Skeletal muscle satellite cell (primary cell): ENCODE data around the gene GTF2F2.

Experiments used
- H3K27me3 ChIP-seq: 2 replicates; pipeline ENCODE4 v1.7.0; 2013; ENCODE audit warnings: low read length; ENCODE audit not compliant: control insufficient read depth, insufficient read depth
- H3K36me3 ChIP-seq: 2 replicates; pipeline ENCODE4 v1.7.0; 2013; ENCODE audit warnings: mild to moderate bottlenecking, control low read depth, low read length; ENCODE audit not compliant: insufficient read depth
- H3K4me1 ChIP-seq: 2 replicates; pipeline ENCODE4 v1.7.0; 2013; ENCODE audit warnings: low read length; ENCODE audit not compliant: control insufficient read depth, insufficient read depth
- H3K4me2 ChIP-seq: 2 replicates; pipeline ENCODE4 v1.7.0; 2013; ENCODE audit warnings: mild to moderate bottlenecking, low read length
- H3K4me3 ChIP-seq: 2 replicates; pipeline ENCODE4 v1.7.0; 2013; ENCODE audit warnings: low read length
- H3K9ac ChIP-seq: 2 replicates; pipeline ENCODE4 v1.7.0; 2013; ENCODE audit warnings: mild to moderate bottlenecking, low read depth, low read length, moderate library complexity
- H3K9me3 ChIP-seq: replicated peaks from 2 replicates; pipeline ENCODE4 v1.7.0; 2013; ENCODE audit warnings: mild to moderate bottlenecking, control low read depth, low read length

Gene GTF2F2

DNA sequence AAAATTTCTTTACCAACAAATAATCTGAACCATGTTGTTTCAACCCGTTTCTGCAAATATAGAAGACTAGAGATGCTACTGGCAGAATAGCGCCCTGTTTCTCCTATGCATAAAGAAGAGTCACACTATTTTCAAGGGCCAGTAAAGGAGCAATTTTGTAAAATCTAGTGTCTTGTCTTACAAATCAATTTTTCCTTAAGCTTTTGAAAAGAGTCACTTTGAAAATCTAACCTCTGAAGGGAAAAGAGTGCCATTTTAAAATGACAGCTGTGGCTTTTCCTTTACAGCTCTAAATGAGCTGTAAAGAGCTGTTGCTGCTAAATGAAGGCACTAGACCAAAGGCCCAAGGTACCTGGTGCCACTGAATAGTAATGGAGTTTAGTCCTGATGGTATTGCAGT is 16.9 kb upstream of the GTF2F2 start:
- Histone ChIP-seq H3K4me1 (no peaks in the 10 kb centered on the region), H3K9ac (no peak overlapping the region), H3K36me3 (no peaks in the 10 kb centered on the region), H3K9me3 (no peaks in the 10 kb centered on the region), H3K4me2 (no peak overlapping the region), H3K4me3 (no peak overlapping the region), H3K27me3 (peaks cover 11% of the 10 kb centered on the region)

DNA sequence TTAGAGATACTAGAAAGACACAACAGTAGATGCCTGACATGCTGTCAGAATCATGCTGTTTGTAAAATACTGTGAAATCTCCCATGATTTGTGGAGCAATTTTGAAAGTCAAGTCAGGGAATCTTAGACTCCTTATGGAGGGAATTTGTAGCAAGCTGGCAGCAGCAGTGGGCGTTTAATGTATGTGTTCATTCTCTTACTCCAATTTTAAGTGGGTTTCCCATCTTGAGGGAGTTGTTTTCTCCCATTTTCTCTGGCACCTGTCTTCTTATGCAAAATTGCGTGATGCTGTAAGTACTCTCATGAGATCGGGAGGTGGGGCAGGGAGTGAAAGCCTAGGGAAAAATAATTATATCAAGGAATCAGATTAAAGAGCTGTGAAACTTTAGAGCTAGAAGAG is 16.0 kb upstream of the GTF2F2 start:
- Histone ChIP-seq H3K4me3 (no peak overlapping the region), H3K27me3 (peaks cover 11% of the 10 kb centered on the region), H3K36me3 (no peaks in the 10 kb centered on the region), H3K4me1 (no peaks in the 10 kb centered on the region), H3K9ac (no peak overlapping the region), H3K9me3 (no peaks in the 10 kb centered on the region), H3K4me2 (no peak overlapping the region)

DNA sequence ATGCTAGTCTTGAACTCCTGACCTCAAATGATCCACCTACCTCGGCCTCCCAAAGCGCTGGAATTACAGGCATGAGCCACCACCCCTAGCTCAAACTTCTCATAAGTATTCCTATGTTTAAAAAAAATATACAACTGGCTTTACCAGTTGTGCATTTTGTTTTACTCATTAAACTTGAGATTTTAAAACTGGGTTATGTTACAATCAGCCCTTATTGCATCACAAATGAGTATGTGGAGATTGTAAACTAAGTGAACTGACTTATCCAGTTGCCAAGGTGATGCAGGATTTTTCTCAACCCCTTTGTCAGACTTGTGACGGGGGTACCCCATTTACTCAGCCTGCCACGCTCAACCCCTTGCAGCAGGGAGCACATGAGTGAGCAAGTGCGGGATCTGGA is 14.4 kb upstream of the GTF2F2 start:
- H3K4me1 ChIP-seq: no peaks in the 10 kb centered on the region
- H3K9me3 ChIP-seq: no peaks in the 10 kb centered on the region
- H3K27me3 ChIP-seq: peaks cover 11% of the 10 kb centered on the region
- H3K4me2 ChIP-seq: no peak overlapping the region
- no peaks in the 10 kb centered on the region for H3K36me3 ChIP-seq
- no peak overlapping the region for H3K9ac ChIP-seq
- no peak overlapping the region for H3K4me3 ChIP-seq

DNA sequence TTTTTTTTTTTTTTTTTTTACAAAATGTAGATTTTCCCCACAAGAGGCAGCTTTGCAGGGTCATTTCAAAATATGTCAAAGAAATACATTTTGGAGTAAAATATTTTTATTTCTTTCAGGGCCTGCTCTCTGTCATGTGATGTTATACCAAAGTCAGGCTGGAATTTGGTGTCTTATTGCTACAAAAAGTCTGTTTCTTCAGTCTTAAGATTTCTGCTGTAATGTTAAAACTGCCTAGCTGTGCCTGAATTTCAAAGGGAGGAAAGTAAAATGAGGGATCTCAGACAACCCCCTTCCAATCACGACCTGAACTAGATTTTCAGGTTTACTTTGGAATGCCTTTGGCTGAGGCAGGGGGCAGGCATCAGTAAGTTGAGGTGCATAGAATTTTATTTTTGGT is 12.8 kb upstream of the GTF2F2 start:
- Histone ChIP-seq H3K36me3 (no peaks in the 10 kb centered on the region), H3K9ac (no peak overlapping the region), H3K4me1 (no peaks in the 10 kb centered on the region), H3K9me3 (no peaks in the 10 kb centered on the region), H3K4me2 (no peak overlapping the region), H3K4me3 (no peak overlapping the region), H3K27me3 (peaks cover 11% of the 10 kb centered on the region)

DNA sequence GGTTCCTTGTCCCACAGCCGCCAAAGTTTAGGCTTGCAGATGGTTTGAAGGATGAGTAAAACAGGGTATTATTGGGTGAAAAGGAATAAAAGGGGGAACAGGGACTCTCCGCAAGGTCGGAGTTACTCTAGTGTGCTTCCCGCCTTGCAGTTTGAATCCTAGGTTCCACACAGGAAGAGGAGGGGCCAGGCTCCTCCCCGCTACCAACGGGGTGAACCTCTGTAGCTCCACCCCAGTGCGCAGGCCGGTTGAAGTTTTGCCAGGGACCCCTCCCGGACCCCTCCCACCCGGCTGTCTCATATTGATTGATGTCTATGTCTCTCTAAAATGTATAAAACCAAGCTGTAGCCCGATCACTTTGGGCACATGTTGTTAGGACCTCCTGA is 11.6 kb upstream of the GTF2F2 start:
- Histone ChIP-seq H3K36me3 (no peaks in the 10 kb centered on the region), H3K4me3 (no peak overlapping the region), H3K27me3 (peaks cover 8% of the 10 kb centered on the region), H3K4me1 (no peaks in the 10 kb centered on the region), H3K9ac (no peak overlapping the region), H3K4me2 (no peak overlapping the region), H3K9me3 (no peaks in the 10 kb centered on the region)

DNA sequence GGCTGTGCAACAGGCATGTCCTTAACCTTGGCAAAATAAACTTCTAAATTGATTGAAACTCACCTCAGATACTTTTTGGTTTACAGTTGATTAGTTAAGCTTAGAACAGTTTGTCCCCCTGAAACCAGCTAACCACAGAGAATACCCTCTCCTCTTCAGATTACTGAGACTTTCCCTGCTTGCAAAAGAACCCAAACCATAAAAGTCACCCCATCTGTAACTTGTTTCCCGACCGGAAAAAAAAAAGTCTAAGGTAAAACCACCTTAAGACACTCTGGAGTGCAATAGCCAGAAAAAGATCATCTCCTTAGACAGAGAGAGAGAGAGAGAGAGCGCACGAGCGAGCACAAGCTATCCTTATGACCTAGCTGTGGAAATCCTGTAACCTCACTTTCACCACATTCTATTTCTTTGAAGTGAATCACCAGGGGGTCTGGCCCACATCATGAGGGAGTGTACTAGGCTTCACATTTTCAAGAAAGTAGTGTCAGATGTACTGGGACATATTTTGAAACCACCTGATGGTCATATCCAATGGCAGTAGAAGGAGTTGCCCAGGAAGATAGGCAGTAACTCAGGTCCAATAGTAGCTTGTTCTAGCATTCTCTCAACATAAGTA is 11.1 kb upstream of the GTF2F2 start:
- Histone ChIP-seq H3K4me2 (no peak overlapping the region), H3K4me1 (no peaks in the 10 kb centered on the region), H3K36me3 (no peaks in the 10 kb centered on the region), H3K9me3 (no peaks in the 10 kb centered on the region), H3K27me3 (peaks cover 8% of the 10 kb centered on the region), H3K9ac (no peak overlapping the region), H3K4me3 (no peak overlapping the region)

DNA sequence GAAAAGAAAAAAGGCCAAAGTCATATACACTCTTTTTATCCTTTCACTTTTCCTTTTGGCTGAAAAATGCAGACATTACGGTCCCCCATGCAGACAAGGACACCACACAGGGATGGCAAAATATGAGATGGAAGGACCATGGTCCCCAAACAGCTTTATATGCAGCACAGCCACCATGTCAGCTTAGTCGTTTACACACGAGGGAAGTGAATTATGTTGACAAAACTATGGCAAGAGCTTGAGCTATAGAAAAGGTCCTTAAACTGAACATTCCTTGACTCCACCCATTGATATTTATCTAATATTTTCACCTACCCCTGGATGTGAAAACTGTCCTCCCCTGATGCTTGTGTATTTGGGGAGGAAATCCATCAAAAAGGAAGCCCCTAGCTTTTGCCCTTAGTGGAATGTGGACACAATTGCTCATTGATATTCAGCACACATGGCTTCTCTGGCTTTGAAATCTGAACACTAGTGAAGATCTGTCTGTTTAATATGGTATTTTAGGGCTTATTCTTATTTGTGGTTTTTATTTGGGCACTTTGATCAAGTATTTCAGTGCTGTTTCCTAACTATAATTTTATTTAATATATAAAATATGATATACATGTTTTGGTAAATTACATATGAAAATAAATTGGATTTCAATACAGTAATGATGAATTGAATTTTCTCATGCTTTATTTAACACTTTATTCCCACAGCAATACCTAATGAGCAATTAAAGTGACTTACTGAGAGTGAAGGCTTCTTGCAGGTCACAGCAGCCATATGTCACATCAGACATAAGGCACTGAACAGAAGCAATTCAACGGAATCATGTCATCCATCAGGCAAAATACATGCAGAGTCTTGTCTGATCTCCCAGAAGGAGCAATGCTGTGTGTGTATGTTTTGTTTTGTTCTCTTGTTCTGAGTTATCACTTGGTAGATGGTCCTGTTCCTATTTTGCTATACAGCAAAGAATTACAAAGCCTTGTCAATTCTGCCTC is 6.8 kb upstream of the GTF2F2 start:
- H3K4me1 ChIP-seq: no peaks in the 10 kb centered on the region
- no peak overlapping the region for H3K9ac ChIP-seq
- H3K9me3 ChIP-seq: no peaks in the 10 kb centered on the region
- H3K27me3 ChIP-seq: no peaks in the 10 kb centered on the region
- H3K4me3 ChIP-seq: no peak overlapping the region
- no peak overlapping the region for H3K4me2 ChIP-seq
- H3K36me3 ChIP-seq: no peaks in the 10 kb centered on the region

DNA sequence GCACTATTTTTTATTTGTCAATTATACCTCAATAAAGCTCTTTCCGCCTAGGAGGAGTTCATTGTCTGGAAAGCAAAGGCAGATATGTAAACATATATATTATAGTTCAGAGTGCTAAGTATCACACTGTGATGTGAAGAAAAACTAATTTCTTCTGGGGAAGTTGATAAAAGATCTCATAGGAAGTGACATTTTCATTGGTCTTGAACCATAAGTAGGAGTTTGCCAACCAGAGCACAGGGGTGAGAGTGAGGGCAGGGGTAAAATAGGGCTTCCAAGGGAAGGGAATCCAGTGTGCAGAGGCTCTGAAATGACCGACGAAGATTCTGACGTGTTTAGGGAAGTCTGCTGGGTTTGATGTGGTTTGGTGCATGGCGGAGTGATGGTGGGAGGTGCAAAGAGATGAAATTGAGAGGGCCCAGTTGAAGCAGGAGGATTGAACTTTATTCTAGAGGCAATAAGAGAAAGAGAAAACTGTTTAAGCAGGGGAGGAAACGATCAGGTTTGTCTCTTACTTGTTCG is 780 bp upstream of the GTF2F2 start:
- Histone ChIP-seq H3K4me1 (peaks cover 14% of the 10 kb centered on the region), H3K27me3 (no peaks in the 10 kb centered on the region), H3K4me2 (peak overlapping the region; percentile 92), H3K4me3 (peak overlapping the region; percentile 87), H3K36me3 (no peaks in the 10 kb centered on the region), H3K9me3 (no peaks in the 10 kb centered on the region), H3K9ac (peak overlapping the region; percentile 91)

DNA sequence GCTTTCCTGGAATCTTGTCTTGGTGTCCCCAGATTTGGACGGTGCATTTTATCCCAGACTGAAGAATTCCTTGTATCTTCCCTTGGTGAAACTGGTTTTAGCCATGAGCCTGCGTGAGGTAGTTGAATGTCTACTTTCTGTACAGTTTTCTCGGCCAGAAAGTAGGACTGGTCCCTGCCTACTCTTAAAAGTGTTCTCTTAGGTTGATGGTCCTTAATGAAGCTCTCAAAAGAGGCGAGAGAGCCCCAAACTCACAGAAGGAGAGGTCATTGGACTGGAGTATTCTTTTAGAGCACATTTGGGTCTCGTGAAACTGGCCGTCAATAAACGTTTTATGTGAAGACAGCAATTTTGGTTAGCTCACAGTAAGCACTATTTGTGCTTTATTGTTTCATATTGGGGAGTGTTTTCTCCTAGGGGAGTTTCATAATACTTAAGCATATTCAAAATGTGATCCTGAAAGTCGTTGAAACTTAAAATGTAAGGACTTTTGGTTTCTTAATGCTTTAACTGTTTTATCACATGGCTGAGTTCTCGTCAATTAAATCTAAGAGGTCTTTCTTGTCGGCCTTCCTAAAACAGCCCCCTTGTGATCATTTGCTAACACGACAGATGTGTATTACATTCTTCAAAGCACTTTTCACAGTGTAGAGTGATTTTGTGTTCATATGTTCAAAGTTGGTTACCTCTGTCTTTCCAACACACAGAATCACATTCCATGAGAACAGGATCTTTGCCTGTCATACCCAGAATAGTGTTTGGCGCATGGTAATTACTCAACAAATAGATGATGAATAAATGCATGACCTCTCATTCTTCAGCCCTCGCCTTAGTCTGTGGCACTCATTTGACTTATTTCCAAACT is 889 bp downstream of the GTF2F2 start:
- no peaks in the 10 kb centered on the region for H3K36me3 ChIP-seq
- peak overlapping the region; percentile 92 for H3K4me2 ChIP-seq
- H3K9ac ChIP-seq: peak overlapping the region; percentile 91
- no peaks in the 10 kb centered on the region for H3K9me3 ChIP-seq
- no peaks in the 10 kb centered on the region for H3K27me3 ChIP-seq
- peak overlapping the region; percentile 87 for H3K4me3 ChIP-seq
- peaks cover 14% of the 10 kb centered on the region for H3K4me1 ChIP-seq

DNA sequence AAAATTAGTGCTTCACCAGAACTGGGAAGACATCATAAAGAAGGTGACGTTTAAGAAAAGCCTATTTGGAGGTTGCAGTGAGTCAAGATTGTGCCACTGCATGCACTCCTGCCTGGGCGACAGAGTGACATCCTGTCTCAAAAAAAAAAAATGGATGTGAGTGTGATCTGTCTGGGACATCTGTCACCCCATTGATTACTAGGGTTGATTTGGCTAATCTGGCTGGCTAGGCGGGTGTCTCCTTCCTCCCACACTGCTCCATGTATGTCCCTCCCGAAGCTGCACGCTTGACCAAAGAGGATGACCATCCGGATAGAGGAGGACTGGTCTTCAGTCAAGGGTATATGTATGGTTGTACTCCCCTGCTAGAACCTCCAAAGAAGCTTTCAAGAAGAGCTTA is 2.6 kb downstream of the GTF2F2 start:
- H3K4me3 ChIP-seq: no peak overlapping the region
- no peak overlapping the region for H3K9ac ChIP-seq
- no peaks in the 10 kb centered on the region for H3K27me3 ChIP-seq
- H3K4me1 ChIP-seq: peaks cover 14% of the 10 kb centered on the region
- H3K36me3 ChIP-seq: no peaks in the 10 kb centered on the region
- no peak overlapping the region for H3K4me2 ChIP-seq
- H3K9me3 ChIP-seq: no peaks in the 10 kb centered on the region
